IPS DF 19.7 (cell line): ENCODE data around the gene TDRD3.
A peak's percentile ranks its signal among the peaks of the same experiment; 100 is the strongest.

Source experiments
- DNase-seq: peaks from one replicate; pipeline ENCODE4 v3.0.0-alpha.2; 2013; ENCODE audit warnings: low read depth, low spot score

Gene TDRD3

GRCh38 chr13:60453490-60453889, 56.5 kb downstream of the TDRD3 start:
- no peak for DNase-seq

GRCh38 chr13:60454425-60454824, 57.4 kb downstream of the TDRD3 start:
- no peak for DNase-seq

- no peak for DNase-seq
Measured at GRCh38 chr13:60463787-60464186, 66.8 kb downstream of the TDRD3 start.

GRCh38 chr13:60467098-60467497, 70.1 kb downstream of the TDRD3 start:
- DNase-seq: no peak

DNA sequence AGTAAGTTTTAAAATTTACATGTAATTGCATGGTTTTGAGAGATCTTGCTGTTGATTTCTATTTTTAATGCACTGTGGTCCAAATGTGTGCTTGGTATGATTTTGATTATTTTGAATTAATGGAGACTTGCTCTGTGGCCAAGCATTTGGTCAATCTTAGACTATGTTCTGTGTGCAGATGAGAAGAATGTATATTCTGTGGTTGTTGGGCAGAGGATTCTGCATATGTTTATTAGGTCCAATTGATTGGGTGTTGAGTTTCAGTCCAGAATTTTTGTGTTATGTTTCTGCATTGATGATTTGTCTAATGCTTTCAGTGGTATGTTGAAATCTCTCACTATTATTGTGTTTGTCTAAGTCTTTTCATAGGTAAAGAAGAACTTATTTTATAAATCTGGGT, 82.3 kb downstream of the TDRD3 start:
- DNase-seq: no peak

DNA sequence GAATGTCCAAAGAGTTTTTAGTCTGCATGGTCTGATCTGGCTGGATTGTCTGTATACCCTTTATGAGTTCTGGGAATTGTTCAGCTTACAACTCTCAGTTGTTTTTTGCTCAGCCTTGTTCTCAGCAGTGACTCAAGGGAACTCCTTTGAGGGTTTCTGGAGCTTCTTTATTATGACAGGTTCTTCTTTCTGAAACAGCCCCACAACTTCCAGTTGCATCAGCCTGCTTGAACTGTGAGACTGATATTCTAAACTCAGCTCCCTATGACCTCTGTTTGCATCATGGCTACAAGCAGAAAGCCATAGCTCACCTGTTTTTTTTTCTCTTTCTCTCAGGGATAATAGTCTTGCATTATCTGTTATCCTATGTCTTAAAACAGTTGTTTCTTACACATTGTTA, 85.0 kb downstream of the TDRD3 start:
- DNase-seq: no peak

GRCh38 chr13:60484865-60485264, 87.8 kb downstream of the TDRD3 start:
- no peak for DNase-seq

DNA sequence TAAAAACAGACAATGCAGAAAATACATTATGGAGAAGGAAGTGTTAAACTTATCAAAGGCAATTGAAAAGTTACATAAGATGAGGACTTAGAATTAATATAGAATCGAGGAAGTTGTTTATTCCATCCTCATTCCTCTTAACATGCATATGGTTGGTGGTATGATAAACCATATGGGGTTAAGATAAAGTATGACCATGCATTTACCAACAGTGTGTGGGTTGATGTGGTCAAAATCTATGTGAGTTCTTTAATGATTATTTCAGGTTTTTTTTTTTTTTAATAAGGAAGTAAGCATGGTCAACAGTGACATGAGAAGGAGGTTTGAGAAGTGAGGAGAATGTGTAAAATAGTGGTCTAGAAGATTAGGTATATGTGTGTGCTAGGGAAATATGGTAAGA, 94.5 kb downstream of the TDRD3 start:
- DNase-seq: no peak

DNA sequence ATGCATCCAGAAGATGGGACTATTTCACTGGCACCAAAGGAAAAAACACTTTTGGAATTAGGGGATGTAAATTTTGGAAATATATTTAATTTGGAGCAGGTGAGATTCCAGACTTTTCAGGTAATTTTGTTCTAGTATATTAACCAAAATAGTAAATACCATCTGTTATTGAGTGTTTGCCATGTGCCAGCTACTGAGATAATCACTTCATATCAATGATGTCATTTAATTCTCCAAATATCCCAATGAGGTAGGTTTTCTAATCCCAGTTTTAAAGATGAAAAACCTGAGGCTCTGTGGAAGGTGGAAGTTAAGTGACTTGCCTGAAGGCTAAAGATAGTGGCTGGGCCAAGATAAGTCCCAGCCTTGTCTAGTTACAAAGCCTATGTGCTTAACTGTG, 95.2 kb downstream of the TDRD3 start:
- no peak for DNase-seq

GRCh38 chr13:60494296-60494695, 97.3 kb downstream of the TDRD3 start:
- DNase-seq: no peak

- DNase-seq: no peak
Measured at GRCh38 chr13:60501236-60501635, 104.2 kb downstream of the TDRD3 start.

GRCh38 chr13:60509601-60510386, 112.8 kb downstream of the TDRD3 start:
- no peak for DNase-seq

GRCh38 chr13:60511637-60512036, 114.6 kb downstream of the TDRD3 start:
- DNase-seq: no peak

GRCh38 chr13:60514891-60515290, 117.9 kb downstream of the TDRD3 start:
- no peak for DNase-seq

DNA sequence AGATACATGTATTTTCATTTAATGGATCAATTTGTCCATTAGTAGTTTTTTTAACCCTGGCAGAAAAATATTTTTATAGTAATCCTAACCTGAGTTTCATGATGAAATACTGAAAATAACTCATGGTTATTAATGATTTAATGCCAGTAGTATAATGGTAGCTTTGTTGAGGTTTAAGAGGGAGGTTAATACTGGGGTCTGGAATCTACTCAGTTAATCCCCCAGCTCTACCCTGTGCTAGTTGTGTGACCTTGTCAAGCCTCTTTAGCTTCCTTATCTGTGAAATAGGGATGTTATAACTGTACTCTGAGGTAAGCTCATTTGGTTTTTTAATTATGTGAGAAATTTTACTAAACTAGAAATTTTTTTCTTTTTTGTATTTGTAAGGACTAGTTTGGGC, 122.5 kb downstream of the TDRD3 start:
- no peak for DNase-seq

- DNase-seq: no peak
Measured at GRCh38 chr13:60520902-60521569, 124.0 kb downstream of the TDRD3 start.

DNA sequence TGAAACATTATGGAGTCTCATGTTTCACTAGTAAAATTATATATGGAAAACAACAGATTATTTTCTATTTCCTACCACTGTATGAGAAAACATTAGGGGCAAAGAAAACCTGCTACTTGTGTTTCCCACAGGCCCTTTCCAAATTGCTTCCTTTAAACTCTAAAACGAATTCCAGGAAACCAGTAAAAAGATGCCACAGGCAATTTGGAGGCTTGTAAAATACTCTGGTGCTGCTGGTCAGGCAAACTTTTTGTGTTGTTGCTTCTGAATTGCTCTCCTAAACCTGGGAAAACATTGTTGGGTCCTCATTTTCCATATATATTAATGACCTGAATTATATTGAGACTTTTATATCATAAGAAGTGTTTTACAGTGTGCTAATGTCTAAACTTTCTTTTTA, 141.5 kb downstream of the TDRD3 start:
- no peak for DNase-seq

DNA sequence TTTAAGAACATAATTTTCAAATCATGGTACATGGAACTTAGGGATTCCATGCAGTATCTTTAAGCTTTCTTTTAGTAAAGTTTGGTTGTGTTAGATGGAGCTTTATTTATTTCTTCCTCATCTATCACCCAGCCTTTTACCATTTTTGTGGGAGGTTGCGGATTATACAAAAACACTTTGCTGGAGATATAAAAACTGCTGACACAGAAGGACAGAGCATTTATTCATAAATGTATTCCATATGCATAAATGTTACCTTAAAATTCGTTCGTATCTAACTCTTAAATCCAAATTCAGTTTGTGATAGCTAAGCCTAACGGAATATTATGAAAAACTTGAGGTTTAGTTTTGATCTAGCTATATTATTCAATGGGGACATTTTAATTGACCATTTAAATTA, 143.3 kb downstream of the TDRD3 start:
- no peak for DNase-seq

DNA sequence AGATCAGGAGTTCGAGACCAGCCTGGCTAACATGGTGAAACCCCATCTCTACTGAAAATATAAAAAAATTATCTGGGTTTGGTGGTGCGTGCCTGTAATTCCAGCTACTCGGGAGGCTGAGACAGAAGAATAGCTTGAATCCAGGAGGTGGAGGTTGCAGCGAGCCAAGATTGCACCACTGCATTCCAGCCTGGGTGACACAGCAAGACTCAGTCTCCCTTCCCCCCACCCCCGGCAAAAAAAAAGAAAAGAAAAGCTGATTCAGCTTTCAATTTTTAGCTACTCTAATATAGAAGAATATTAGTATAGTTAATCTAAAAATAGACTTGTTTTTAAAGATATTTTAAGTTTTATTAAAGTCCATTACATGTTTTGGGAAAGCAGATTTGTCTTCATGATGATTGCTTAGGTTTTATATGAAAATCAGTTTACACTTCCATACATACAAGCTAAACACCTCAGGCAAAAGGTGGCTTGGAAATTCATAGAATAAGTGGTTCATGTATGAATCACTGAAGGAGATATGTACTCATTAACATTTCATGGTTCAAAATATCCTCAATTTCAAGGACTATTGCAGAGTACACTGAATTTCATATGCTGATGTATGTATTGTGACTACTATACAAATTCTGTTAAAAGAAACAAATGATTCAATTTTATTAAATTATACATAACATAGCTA, 165.2 kb downstream of the TDRD3 start:
- DNase-seq: no peak

- DNase-seq: no peak
Measured at GRCh38 chr13:60571571-60571970, 174.6 kb downstream of the TDRD3 start.

DNA sequence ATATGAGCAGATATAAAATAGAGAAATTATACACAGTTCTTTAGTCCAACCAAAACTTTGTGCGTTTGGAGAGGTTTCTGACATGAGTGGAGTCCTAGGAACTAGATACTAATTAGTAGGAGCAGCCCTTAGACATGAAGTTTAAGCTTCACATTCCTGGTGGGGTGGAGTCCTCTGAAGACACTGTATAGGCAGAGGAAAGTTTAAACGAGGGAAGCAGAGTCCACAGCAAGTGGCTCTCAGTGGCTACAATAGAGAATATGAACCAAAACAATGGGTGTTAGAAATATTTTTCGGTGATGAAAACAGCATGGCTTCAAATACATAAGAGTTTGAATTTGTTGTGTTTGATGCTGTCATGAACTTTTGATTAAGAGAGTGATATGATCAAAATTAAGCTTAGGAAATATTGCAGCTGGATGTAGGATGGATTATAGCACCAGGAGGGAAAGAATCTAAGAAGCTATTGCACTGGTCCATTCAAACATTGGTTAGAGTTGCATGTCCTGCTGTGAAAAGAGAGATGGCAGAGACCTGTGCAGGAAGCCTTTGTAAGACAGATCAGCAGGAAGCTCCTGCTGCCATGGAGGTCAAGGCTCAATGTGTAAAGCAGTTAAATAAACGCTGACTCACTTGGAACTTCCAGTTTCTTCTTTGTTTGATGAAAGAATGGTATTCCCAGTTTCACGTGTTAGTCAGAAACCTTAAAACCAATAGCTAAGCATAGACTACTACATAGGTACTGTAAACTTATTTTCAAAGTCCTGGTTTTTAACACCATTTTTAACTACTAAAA, 175.2 kb downstream of the TDRD3 start:
- peak; percentile 86 for DNase-seq

DNA sequence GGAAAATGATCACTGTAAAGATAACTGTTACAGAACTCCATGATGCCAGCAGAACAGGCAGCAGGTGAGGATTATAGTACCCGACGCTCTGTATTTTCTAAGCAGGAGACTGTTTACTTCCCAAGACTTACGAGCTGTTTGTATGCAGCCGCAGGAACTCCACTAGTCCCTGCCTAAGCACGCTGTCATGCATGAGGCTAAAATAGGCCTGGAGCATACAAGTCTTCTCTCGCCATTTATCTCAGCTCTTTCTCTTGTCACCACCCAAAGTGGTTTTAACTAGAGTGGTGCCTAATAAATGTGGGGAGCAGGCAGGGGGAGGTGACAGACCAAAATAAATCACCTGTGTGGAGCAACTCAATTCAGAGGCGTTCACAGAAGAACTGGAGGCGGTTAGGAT, 175.8 kb downstream of the TDRD3 start:
- DNase-seq: no peak
